HG03520 (cell line): Measurements from ENCODE around the gene PTPN18.

ENCODE experiments used
- ATAC-seq: cut with Tn5 transposase; IDR thresholded peaks from one replicate; pipeline ENCODE4 v1.9.1; 2021; ENCODE audit warnings: mild to moderate bottlenecking, moderate library complexity; ENCODE audit not compliant: unreplicated experiment

PTPN18 gene

DNA sequence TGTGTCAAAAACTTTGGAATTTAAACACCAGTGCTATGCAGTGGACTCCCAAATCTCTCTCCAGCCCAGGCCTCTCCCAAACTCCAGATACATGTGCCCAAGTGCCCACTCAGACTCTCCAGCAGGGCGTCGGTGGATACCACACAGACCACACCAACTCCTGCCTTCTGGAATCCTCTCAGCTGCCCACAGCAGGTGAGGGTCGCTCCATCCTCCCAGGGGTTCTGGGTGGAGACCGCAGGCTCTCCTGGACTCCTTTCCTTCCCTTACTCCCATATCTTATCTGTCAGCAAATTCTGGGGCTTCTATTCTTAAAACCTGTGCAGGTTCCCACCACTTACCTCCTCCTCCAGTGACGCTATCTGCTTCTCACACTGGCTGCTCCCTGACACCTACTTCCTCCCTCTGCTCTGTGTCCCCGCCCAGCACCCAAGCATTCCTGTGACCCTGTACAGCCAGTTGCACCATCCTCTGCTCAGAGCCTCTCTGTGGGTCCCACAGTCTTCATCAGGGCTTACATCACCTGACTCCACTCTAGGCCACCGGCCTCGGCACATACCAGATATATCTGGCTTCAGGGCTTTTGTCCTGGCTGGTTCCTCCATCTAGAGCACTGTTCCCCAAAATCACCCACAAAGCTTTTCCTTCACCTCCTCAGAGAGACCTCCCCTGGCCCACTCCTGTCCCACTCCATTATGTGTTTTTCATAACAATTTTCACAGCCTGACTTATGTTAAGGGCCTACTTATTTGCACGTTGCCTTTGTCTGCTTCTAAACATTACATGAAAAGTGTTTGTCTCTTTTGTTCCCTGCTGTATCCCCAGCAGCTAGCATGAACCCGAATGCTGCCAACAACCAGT is 15.7 kb upstream of the PTPN18 start:
- no peak for ATAC-seq

DNA sequence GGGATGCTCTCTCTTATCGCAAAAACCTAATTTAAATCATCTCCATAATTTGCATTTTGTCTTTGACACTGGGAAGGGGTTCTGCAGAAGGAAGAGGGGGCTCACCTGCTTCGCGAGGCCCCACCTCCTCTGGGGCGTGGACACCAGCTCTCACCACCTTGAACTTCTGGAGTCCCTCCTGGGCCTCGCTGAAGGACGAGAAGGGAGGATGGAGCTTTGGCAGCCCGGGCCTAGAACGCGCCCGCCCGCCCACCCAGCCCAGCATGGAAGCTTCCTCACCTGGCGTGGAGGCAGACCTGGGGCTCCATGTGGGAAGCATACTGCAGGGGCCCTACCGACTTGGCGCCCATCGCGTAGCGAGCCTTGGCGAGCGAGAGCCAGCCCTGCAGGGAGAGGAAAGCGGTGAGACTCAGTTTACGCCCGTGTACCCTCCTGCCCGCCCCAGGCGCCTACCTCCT is 14.3 kb upstream of the PTPN18 start:
- no peak for ATAC-seq

DNA sequence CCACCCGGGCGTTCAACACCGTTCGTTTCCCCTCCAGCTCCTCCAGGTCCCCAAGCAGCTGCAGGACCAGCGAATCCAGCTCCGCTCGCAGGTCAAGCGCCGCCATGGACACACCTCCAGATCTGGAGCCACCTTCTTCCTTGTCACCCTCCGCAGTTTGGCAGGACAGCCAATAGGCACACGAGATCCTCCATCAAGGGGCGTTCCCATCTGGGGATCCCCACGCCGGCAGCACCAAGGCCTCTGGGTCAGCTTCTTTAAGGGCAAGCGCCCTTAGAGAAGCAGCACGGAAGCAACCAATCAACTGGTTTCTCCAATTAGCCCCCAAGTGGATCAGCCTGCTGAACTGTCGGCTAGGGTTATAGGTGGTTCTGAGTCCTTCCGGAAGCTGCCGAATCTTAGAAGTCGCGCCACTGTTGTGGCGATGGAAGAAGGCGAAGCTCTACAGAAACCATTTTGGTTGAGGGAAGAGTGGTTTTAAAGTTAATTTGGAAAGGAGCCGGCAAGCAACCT is 13.8 kb upstream of the PTPN18 start:
- peak; percentile 70 for ATAC-seq

DNA sequence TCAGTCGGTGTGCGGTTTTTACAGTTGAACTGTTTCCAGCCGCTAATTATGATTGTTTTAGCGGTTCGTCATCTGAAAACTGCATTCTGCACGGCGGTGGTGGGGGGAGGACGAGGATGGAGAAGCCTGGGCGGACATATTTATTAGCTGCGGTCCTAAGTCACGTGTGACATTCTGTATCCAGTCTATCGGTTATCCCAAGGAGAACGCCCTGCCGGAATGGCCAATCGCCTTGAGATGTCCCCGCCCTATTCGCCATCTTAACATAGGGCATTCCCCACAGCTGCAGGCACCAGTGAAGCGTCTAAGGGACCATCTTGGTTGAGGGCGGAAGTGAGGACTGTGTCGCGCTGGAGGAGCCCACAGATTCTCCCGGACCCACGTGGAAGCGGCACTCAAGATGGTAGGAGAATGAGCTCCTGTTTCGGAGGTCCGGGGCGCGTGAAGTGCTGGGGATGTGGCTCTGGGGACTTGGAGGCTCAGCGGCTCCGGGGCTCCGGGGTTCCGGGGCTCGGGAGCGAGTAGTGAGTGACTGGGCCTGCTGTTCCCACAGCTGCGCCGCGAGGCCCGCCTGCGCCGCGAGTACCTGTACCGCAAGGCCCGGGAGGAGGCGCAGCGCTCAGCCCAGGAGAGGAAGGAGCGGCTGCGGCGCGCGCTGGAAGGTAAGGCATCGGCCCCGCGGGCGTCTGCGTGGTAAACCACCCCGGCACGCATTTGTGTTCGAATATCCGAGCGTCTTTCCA is 13.2 kb upstream of the PTPN18 start, which contains the start of gene IMP4:
Gene IMP4 (plus strand): TSS at position 365 of the 743 bp plus-strand sequence. CDS start 36 bp downstream, at position 401.
- peak; percentile 86 for ATAC-seq

DNA sequence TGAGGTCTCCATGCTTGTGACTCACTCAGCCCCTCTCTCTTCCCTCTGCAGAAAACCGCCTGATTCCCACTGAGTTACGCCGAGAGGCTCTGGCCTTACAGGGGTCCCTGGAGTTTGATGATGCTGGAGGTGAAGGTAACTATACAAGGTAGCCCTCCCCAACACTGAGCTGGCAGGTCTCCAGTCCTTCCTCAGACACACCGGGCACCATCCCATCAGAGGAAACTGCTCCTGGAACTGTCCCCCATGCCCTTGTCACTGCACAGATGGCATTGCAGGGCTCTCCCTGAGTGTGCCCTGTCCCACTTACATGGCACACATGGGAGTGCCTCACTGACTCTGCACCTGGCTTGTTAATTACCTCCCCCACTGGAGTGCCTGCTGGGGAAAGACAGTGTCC is 11.3 kb upstream of the PTPN18 start:
- ATAC-seq = no peak

DNA sequence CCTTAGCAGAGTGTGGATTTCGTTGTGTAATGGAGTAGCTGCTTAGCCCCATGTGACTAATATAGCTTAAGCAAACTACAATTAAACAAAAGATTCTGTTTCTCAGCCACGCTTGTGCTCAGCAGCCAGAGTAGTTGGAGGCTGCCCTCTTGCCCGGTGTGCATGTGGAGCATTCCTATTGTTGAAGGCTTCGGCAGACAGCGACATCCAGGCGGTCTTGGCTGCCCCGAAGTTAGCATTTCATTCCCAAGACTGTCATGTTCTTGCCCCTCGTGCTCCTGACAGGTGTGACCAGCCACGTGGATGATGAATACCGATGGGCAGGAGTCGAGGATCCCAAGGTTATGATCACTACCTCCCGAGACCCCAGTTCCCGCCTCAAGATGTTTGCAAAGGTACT is 10.8 kb upstream of the PTPN18 start:
- no peak for ATAC-seq

DNA sequence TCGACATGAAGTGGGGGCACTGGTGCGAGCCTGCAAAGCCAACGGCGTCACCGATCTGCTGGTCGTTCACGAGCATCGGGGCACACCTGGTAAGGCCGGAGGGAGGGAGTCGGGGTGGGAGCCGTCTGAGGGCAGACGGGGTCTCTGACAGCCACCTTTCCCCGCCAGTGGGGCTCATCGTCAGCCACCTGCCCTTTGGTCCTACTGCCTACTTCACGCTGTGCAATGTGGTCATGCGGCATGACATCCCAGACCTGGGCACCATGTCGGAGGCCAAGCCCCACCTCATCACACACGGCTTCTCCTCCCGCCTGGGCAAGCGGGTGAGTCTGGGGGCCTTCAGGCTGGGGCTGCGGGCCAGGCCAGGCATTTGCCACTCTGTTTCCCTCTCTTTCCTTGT is 10.2 kb upstream of the PTPN18 start:
- ATAC-seq = no peak

DNA sequence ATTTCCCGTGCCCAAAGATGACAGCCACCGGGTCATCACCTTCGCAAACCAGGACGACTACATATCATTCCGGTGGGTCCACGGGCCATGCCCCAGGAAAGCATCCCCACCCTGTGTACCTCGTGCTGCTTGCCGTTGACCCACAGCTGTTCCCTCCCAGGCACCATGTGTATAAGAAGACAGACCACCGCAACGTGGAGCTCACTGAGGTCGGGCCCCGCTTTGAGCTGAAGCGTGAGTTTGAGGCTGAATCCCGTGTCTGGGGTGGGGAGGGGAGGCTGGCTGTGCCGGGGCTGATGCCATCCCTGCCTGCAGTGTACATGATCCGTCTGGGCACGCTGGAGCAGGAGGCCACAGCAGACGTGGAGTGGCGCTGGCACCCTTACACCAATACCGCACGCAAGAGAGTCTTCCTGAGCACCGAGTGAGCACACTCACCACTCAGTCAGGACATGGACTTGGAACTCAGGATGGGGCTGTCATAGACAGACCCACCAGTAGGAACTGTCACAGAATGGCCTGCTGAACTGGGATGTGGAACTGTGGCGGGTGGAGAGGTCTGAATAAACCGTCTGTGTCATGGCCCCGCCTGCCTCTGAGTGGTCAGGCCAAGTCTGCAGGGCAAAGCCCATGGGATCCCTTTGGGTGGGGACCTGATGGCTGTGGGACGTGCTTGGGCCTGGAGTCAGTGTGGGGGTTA is 9.7 kb upstream of the PTPN18 start:
- ATAC-seq = no peak

DNA sequence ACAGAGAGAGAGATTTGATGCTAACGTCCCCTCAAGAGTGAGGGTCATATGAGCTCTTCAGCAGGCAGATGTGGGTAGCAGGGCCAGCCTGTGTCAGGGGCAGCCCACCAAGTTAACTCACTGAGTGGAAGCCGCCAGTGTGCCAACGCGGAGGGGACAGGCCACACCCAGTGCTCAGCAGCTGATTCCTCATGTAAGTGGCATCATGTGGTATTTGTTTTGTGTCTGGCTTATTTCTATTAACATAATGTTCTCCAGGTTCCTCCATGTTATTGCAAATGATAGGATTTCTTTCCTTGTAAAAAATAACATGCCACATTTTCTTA is 9.2 kb upstream of the PTPN18 start:
- no peak for ATAC-seq

DNA sequence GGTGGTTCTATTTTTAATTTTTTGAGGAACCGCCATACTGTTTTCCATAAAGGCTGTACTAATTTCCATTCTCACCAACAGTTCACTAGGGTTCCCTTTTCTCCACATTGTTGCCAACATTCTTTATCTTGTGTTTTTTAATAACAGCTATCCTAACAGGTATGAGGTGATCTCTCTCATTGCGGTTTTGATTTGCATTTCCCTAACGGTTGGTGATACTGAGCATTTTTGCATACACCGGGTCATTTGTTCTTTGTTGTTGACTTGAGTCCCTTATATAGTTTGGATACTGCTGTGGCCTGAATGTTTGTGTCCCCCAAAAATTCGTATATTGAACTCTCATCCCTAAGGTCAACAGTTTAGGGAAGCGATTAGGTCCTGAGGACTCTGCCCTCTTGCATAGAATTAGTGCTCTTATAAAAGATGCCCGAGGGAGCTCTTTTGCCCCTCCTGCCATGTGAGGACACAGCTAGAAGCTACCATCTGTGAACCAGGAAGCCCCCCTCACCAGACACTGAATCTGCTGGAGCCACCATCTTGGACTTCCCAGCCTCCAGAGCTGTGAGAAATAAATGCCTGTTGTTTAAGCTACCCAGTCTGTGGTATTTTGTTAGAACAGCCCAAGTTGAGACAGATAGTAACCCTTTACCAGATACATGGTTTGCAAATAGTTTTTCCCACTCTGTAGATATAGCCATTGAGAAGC is 8.5 kb upstream of the PTPN18 start:
- ATAC-seq = no peak

DNA sequence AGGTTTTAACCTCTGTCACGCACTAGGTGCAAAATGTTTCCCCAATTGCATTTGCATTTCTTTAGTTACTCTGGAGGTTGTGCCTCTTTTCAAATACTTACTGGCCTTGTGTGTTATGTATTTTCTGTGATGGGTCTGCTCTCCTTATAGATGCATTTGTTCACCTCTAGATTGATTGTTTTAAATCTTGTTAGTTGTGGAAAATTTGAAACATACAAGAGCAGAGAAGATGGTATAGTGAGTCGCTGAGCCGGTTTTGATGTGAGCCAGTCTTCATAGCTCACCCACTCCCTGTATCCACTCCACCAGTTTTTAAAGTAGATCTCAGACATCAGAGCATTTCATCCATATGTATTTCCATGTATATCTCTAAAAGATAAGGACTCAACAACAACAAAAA is 6.7 kb upstream of the PTPN18 start:
- no peak for ATAC-seq

DNA sequence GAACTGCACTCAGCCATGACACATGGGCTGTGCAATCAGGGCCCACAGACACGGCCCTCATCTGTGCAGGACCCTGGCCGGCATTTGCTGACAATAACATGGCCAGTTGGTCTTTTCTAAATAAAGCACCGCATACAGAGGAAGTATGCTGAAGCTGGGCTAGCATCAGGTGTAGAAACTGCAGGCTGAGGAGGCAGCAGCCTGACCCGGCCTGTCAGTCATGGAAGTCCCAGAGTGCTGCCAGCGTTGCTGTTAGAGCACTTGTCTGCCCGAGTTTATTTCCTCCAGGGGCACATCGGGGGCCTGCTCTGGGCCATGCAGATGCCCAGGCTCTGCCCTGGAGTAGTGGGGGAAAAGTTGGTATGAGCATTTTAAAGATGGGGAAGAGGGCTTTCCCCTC is 4.1 kb upstream of the PTPN18 start:
- ATAC-seq = no peak

DNA sequence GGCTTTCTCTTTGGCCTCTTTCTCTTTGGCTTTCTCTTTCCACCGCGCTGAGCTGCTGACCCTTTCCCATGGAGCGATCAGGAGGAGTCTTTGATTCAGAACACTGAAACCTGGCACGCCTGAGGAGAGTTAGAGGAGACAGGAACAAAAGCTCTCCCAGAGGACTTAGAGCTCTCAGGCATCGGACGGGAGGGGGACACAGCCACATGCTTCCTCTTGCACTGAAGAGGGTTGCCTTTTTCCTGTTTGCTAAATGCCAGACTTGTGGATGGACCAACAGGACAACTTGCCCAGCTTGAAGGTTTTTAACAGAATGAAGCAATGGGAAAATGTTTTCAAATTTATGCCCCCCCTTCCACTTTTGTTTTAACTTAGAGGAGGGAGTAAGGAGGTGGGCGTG is 3.6 kb upstream of the PTPN18 start:
- ATAC-seq = no peak

DNA sequence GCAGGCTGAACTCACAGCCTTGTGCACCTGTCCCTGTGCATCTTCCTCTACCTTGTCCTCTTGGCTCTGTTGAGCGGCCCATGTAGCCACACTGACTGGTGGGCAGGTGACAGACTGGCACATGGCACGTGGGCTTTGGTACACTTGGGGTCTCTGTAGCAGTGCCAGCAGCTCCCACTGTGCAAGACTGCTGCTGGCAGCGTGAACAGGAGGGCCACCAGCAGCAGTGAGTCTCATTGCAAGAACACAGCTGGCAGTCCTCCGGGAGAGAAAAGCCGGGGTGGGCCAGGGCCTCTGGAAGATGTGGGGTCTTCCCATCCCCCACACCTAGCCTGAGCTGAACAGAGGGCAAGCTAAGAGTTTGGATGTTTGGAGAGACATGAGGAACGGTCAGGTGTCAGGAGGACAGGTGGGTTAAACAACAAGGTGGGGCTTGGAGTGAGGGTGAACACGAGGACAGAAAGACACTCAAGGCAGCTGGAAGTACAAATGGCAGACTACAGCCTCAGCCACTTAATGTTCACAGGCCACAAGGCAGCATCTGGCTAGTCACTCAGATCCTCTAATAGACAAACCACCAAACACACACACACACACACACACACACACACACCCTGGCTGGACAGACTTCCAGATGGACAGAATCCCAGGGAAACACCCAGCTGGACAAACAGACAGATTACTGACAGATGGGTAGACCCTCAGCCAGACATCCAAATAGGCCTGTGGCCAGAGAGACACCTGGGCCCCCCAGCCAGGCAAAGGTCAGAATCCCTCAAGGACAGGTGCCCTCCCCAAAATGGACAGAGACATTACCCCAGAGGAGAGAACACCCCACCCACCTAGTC is 2.3 kb upstream of the PTPN18 start:
- no peak for ATAC-seq

DNA sequence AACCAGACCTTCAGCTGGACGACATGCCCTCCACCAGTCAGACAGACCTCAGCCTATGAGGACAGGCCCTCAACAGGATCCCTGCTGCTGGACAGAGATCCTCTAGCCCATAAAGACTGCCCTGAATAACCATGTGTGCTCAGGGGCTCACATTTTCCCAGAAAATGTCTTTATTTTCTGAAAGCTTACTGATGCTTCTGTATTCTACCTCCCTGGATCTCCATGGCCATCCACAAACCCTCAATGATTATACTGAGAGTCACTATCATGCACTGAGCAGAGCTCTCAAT is 1.8 kb upstream of the PTPN18 start:
- ATAC-seq = no peak

DNA sequence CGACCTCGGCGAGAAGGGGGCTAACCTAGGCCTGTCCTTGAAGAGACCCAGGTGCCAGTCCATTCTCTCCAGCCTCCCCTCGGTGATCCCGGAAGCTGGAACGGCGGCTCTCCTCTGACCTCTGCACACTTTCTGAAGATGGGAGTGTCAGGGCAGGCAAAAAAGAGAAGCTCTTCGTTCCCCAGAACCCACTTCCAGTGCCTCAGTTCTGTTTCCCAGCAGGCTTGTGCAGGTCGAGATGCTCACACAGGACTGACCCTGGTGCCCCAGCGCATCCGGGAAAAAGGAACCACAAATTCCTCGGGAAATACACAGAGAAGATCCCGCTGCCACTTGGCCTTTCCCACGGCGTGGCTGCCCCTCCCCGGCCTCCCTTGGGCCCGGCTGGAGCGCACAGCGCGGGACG is 681 bp upstream of the PTPN18 start:
- no peak for ATAC-seq

DNA sequence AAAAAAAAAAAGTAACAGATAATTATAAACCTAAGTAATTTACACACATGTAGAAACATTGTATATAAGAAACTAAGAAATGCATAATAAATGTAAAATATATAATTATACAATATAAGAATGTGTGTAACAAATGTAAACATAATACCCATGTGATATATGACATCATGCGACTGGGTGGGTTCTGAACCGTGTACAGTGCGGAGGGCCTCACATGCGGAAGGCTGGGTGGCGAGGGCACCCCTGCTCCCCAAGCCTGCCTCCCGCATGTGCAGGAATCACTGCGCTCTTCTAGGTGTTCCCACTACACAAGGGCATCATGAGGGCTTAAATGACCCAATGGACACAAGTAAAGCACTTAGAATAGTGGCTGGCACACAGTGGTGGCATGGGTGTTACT is 2.0 kb downstream of the PTPN18 start:
- ATAC-seq = no peak

DNA sequence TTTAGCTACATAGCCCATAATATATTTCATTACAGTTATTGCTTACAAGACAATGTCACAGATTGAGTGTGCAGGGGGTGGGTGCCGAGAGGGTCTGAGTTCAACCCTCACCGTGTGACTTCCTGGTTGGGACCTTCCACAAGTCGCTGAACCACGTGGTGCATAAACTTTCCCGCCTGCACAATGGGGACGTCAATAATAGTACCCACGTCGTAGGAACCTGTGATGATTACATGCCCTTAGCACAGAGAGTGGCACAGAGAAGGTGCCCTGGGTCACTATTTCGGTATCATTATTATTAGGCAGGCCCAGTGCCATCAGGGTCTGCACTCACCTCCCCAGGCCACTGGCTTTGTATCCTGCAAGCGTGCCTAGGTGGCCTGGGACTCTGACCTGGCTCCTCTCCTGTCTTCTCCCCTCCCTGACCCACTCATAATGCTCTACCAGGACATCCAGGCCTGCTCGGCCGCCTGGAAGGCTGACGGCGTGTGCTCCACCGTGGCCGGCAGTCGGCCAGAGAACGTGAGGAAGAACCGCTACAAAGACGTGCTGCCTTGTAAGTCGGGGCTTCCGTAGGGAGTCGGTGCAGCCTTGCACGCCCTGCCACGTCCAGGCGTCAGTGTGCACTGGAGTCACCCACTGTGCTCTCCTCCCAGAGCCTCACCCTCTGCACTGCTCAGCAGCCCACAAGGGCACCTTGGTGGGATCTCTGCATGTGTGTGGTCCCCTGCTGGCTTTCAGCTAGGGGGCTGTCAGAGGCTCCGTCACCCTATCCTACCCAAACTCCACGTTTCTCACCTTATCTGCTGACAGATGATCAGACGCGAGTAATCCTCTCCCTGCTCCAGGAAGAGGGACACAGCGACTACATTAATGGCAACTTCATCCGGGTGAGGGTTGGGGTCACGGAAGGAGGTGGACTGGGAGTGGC is 2.8 kb downstream of the PTPN18 start:
- no peak for ATAC-seq

DNA sequence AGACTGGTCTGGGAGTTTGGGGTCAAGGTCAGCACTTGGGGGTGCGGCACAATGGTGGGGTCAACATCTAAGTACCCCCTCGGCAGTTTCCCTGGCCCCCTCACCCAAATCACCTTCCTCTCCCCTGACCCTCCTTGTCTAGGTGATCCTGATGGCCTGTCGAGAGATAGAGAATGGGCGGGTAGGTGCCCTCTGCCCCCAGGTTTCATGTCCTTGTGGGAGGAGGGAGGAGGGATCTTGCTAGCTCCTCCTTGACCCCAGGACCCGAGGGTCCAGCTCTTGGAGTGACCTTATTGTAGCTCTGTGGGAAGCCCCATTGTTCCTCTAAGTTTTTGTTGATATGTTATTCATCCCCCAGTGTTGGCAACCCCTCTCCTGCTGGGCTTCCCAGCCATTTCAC is 3.6 kb downstream of the PTPN18 start:
- ATAC-seq = no peak
